ENCODE measurements around the gene PTGER2. TPM values are rescaled to one million over a fixed set of nuclear protein-coding genes. Genes with fewer than 3 reads are reported as not detected.

Gene PTGER2
- total RNA-seq, 3 donors from 2014 or later (not counting 1 experiment from before 2014, with no cell fraction given) = 55.3 to 67.9 (median 60.6) TPM

DNA sequence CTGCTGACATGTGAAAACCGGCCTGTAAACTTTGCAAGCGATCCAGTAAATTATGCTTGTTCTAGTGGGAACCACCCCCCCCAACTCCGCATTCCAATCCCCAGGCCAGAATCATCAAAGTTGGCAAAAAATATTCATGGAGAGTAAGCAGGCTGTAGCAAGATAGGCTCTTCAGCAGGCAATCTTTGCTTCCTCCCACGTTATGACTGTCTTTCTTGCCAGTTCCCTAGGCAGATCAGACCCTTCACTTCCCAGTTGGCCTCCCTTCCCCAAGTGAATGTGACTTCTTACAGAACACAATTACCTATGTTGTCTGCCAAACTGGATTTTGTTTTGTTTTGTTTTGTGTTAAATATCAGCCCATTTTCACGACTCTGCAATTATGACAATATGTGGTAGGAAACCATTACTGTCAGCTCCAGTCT is 1.2 kb upstream of the PTGER2 start:
- peak overlapping the region; percentile 78 for H3K27ac ChIP-seq (ENCODE audit: low read length)
- peaks cover 9% of the 10 kb centered on the region for H3K36me3 Mint-ChIP-seq
- H3K4me3 Mint-ChIP-seq = peak overlapping the region; percentile 98
- H3K27me3 Mint-ChIP-seq (ENCODE audit: low read depth in 2 of 2) = no peaks in the 10 kb centered on the region
- H3K27ac Mint-ChIP-seq = peak overlapping the region; percentile 95 to 99
- DNase-seq (no peak), ATAC-seq (no peak)
- no peaks in the 10 kb centered on the region for H3K27me3 ChIP-seq (ENCODE audit: control insufficient read depth, insufficient read depth, low read length)
- H3K9me3 ChIP-seq (ENCODE audit: control insufficient read depth, insufficient read depth, low read length) = no peaks in the 10 kb centered on the region
- H3K4me3 ChIP-seq (ENCODE audit: low read length) = peak overlapping the region; percentile 86
- no peaks in the 10 kb centered on the region for H3K9me3 Mint-ChIP-seq
- WGBS (ENCODE audit: insufficient coverage) = 52% methylated on average over 4 of the region's 5 CpGs
- intact Hi-C loops (cut with micrococcal nuclease) = loop anchor here (5.0 kb wide), 1 partner anchor 239 kb away; the partner anchor contains the start of genes GPR137C and TXNDC16
- H3K4me1 ChIP-seq (ENCODE audit: control insufficient read depth, insufficient read depth, low read length) = peaks cover 40% of the 10 kb centered on the region
- TF ChIP-seq, protein P1, sequence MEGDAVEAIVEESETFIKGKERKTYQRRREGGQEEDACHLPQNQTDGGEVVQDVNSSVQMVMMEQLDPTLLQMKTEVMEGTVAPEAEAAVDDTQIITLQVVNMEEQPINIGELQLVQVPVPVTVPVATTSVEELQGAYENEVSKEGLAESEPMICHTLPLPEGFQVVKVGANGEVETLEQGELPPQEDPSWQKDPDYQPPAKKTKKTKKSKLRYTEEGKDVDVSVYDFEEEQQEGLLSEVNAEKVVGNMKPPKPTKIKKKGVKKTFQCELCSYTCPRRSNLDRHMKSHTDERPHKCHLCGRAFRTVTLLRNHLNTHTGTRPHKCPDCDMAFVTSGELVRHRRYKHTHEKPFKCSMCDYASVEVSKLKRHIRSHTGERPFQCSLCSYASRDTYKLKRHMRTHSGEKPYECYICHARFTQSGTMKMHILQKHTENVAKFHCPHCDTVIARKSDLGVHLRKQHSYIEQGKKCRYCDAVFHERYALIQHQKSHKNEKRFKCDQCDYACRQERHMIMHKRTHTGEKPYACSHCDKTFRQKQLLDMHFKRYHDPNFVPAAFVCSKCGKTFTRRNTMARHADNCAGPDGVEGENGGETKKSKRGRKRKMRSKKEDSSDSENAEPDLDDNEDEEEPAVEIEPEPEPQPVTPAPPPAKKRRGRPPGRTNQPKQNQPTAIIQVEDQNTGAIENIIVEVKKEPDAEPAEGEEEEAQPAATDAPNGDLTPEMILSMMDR (IDR thresholded peaks at IDR 0.05) = no peak
- no peaks in the 10 kb centered on the region for H3K36me3 ChIP-seq (ENCODE audit: control insufficient read depth, insufficient read depth, low read length)
- H3K4me1 Mint-ChIP-seq = peaks cover 86 to 95% of the 10 kb centered on the region in 2 donors

DNA sequence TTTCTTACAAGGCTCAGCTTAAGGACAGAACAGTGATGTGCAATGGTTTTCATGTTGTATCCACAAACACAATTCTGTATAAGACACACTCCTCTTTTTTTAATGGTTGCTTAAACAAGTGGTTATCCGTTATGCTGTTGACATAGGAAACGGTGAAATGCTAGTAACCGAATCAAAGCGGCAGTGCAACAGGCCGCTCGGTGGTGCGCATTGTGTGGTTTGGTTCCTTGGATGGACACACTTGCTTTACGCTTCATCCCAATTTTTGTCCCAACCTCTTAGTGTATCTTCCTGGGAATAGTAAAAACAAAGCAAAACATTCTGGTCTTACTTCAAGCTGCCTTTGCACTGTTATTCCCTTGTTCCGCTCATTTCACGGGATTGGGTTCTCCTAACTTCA is 650 bp upstream of the PTGER2 start:
- no peak for ATAC-seq
- peak overlapping the region; percentile 86 for H3K4me3 ChIP-seq (ENCODE audit: low read length)
- H3K4me1 ChIP-seq (ENCODE audit: control insufficient read depth, insufficient read depth, low read length) = peaks cover 40% of the 10 kb centered on the region
- peak overlapping the region; percentile 98 for H3K4me3 Mint-ChIP-seq
- TF ChIP-seq, protein P1 (IDR thresholded peaks at IDR 0.05) = no peak
- H3K9me3 Mint-ChIP-seq = no peaks in the 10 kb centered on the region
- intact Hi-C loops (cut with micrococcal nuclease) = loop anchor here (5.0 kb wide), 1 partner anchor 239 kb away; the partner anchor contains the start of genes GPR137C and TXNDC16
- DNase-seq = peak in 1 of 2 donors; percentile 37
- WGBS (ENCODE audit: insufficient coverage) = 18% methylated on average over 9 of the region's 10 CpGs
- peak overlapping the region; percentile 78 for H3K27ac ChIP-seq (ENCODE audit: low read length)
- no peaks in the 10 kb centered on the region for H3K9me3 ChIP-seq (ENCODE audit: control insufficient read depth, insufficient read depth, low read length)
- H3K27me3 ChIP-seq (ENCODE audit: control insufficient read depth, insufficient read depth, low read length) = no peaks in the 10 kb centered on the region
- H3K36me3 Mint-ChIP-seq = peaks cover 9% of the 10 kb centered on the region
- peak overlapping the region; percentile 95 to 99 for H3K27ac Mint-ChIP-seq
- H3K4me1 Mint-ChIP-seq = peaks cover 86 to 95% of the 10 kb centered on the region in 2 donors
- H3K27me3 Mint-ChIP-seq (ENCODE audit: low read depth in 2 of 2) = no peaks in the 10 kb centered on the region
- no peaks in the 10 kb centered on the region for H3K36me3 ChIP-seq (ENCODE audit: control insufficient read depth, insufficient read depth, low read length)

DNA sequence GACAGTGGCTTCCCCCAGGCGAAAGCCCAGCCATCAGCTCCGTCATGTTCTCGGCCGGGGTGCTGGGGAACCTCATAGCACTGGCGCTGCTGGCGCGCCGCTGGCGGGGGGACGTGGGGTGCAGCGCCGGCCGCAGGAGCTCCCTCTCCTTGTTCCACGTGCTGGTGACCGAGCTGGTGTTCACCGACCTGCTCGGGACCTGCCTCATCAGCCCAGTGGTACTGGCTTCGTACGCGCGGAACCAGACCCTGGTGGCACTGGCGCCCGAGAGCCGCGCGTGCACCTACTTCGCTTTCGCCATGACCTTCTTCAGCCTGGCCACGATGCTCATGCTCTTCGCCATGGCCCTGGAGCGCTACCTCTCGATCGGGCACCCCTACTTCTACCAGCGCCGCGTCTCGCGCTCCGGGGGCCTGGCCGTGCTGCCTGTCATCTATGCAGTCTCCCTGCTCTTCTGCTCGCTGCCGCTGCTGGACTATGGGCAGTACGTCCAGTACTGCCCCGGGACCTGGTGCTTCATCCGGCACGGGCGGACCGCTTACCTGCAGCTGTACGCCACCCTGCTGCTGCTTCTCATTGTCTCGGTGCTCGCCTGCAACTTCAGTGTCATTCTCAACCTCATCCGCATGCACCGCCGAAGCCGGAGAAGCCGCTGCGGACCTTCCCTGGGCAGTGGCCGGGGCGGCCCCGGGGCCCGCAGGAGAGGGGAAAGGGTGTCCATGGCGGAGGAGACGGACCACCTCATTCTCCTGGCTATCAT is 663 bp downstream of the PTGER2 start:
- peak overlapping the region; percentile 75 for H3K27ac ChIP-seq (ENCODE audit: low read length)
- Mint-ChIP-seq H3K9me3 (no peaks in the 10 kb centered on the region), H3K4me3 (peak overlapping the region; percentile 98), H3K36me3 (peaks cover 9% of the 10 kb centered on the region), H3K27me3 (ENCODE audit: low read depth in 2 of 2) (no peaks in the 10 kb centered on the region), H3K27ac (peak overlapping the region; percentile 95 to 99), H3K4me1 (peaks cover 86 to 95% of the 10 kb centered on the region in 2 donors)
- DNase-seq (peak; percentile 39 to 59), ATAC-seq (peak; percentile 20 to 40 (median 37))
- no peaks in the 10 kb centered on the region for H3K27me3 ChIP-seq (ENCODE audit: control insufficient read depth, insufficient read depth, low read length)
- peaks cover 40% of the 10 kb centered on the region for H3K4me1 ChIP-seq (ENCODE audit: control insufficient read depth, insufficient read depth, low read length)
- peak overlapping the region; percentile 86 for H3K4me3 ChIP-seq (ENCODE audit: low read length)
- whole genome bisulfite sequencing (ENCODE audit: insufficient coverage) = under 1% methylated on average over 63 of the region's 63 CpGs
- TF ChIP-seq, protein P1 (IDR thresholded peaks at IDR 0.05) = no peak
- H3K9me3 ChIP-seq (ENCODE audit: control insufficient read depth, insufficient read depth, low read length) = no peaks in the 10 kb centered on the region
- intact Hi-C loops (cut with micrococcal nuclease) = loop anchor here (1.0 to 5.0 kb wide), 3 partner anchors 11 to 238 kb away; partner anchors contain the start of genes GPR137C and TXNDC16
- no peaks in the 10 kb centered on the region for H3K36me3 ChIP-seq (ENCODE audit: control insufficient read depth, insufficient read depth, low read length)

All from natural killer cell (primary cell).